Measurements from ENCODE around the gene POLN.

Gene POLN

GRCh38 chr4:2071912-2072867 is 169.7 kb downstream of the POLN start:
- Histone ChIP-seq H3K4me1 (ENCODE audit: control insufficient read depth, insufficient read depth, low read length) (no peaks in the 10 kb centered on the region), H3K27me3 (ENCODE audit: control insufficient read depth, insufficient read depth, low read length) (no peaks in the 10 kb centered on the region), H3K36me3 (ENCODE audit: control insufficient read depth, insufficient read depth, low read length) (no peaks in the 10 kb centered on the region), H3K27ac (ENCODE audit: low read depth, low read length) (no peak overlapping the region), H3K4me3 (ENCODE audit: low read length) (no peak overlapping the region), H3K9ac (ENCODE audit: low read length) (no peak overlapping the region)

GRCh38 chr4:2071252-2071911 is 170.5 kb downstream of the POLN start:
- Histone ChIP-seq H3K4me3 (ENCODE audit: low read length) (no peak overlapping the region), H3K9ac (ENCODE audit: low read length) (no peak overlapping the region), H3K27me3 (ENCODE audit: control insufficient read depth, insufficient read depth, low read length) (no peaks in the 10 kb centered on the region), H3K27ac (ENCODE audit: low read depth, low read length) (no peak overlapping the region), H3K4me1 (ENCODE audit: control insufficient read depth, insufficient read depth, low read length) (no peaks in the 10 kb centered on the region), H3K36me3 (ENCODE audit: control insufficient read depth, insufficient read depth, low read length) (no peaks in the 10 kb centered on the region)

DNA sequence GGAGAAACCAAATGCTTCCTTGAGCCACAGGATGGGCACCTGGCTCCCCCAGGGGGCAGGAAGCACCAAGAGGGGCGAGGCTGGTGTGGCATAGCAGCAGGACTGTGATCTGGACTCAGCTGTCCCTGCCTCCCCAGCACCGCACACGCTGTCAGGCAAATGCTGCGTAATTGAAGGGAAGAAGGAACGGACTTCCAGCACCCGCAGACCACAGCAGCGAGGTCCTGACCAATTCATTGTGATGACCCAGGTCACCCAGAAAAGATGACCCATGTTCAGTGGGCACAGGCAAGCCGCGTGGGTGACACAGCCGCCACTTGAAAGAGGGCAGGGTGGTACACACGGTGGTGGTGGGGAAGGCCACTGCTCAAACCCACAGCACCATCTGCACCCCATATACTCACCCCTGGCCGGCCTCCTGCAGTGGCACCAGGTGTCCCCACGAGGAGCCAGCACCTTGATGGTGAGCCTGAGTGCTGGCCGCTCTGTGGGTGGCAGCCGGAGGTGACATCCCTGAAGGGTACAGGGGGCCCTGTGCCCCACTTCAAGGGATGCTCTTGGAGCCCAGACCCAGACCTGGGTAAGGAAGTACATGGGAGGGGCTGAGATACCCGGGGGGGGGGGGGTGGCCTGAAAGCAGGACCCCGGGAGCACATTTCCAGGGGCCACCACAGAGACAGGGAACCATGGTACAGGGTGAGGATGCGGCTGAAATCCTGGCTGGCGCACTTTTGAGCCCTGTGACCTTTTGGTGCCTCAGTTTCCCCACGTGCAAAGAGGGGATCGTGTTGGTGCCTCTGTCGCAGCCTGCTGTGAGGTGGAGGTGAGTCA is 171.3 kb downstream of the POLN start:
- Histone ChIP-seq H3K27ac (ENCODE audit: low read depth, low read length) (no peak overlapping the region), H3K9ac (ENCODE audit: low read length) (no peak overlapping the region), H3K27me3 (ENCODE audit: control insufficient read depth, insufficient read depth, low read length) (no peaks in the 10 kb centered on the region)

DNA sequence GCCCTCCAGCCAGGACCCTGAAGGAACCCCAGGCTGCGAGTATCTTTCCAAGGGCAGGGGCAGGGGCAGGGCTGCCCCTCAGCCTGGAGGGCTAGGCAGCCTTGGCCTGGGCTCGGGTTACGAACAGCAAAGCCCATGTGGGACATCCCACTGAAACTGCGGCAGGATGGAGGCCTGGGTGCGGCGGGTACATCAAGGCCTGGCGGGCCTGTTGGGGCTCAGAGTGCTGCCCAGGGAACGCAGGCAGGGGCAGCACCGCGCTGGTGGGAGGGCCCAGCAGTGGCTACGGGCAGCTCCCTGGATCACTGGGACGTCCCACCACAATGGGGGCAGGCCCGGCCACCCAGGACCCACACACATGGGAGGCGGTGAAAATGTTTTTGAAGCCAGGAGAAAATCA is 171.9 kb downstream of the POLN start:
- no peaks in the 10 kb centered on the region for H3K27me3 ChIP-seq (ENCODE audit: control insufficient read depth, insufficient read depth, low read length)
- H3K9ac ChIP-seq (ENCODE audit: low read length): no peak overlapping the region
- H3K36me3 ChIP-seq (ENCODE audit: control insufficient read depth, insufficient read depth, low read length): no peaks in the 10 kb centered on the region
- no peaks in the 10 kb centered on the region for H3K4me1 ChIP-seq (ENCODE audit: control insufficient read depth, insufficient read depth, low read length)
- H3K4me3 ChIP-seq (ENCODE audit: low read length): no peak overlapping the region
- H3K27ac ChIP-seq (ENCODE audit: low read depth, low read length): no peak overlapping the region

More for the DNA sequence above, 171.3 kb downstream of the POLN start:
- no peak overlapping the region for H3K4me3 ChIP-seq (ENCODE audit: low read length)
- no peaks in the 10 kb centered on the region for H3K4me1 ChIP-seq (ENCODE audit: control insufficient read depth, insufficient read depth, low read length)
- no peaks in the 10 kb centered on the region for H3K36me3 ChIP-seq (ENCODE audit: control insufficient read depth, insufficient read depth, low read length)

DNA sequence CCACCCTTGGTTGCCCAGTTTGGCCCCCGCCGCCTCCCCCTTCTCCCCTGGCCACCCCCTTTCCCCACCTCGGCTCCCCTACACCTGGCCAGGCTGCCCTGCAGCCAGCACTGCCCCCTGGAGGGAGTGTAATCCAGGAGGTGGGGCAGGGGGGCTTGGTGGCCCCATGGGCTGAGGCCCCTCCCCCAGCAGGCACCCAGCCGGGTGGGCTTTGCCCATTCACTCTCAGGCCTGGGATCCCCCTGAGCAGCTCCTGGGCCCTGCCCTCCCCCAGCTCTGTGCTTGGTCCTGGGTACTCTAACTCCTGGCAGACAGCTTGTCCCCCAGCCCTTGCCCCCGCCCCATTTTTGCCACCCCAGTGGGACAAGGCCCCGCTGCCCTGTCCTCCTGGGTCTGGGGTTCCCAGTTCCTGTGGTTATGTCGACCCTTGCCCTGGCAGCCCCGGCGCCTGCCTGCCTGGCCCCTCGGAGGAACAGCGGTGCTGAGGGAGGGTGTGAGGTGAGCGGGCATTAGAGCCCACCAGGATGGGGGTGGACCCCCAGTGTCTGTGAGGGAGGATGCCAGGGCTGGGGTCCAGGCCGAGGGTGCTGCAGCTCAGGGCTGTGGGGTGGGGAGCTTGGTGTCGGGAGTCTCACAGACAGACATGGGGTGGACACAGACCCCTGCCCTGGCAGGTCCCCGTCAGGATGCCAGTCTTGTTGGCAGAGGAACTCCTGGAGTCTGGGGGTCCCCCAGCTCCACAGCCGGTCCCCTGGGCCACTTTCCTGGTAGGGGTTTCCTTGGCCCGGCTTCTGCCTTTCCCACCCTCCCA is 172.6 kb downstream of the POLN start:
- Histone ChIP-seq H3K4me3 (ENCODE audit: low read length) (no peak overlapping the region), H3K9ac (ENCODE audit: low read length) (no peak overlapping the region), H3K27me3 (ENCODE audit: control insufficient read depth, insufficient read depth, low read length) (peaks cover 3% of the 10 kb centered on the region), H3K4me1 (ENCODE audit: control insufficient read depth, insufficient read depth, low read length) (no peaks in the 10 kb centered on the region), H3K36me3 (ENCODE audit: control insufficient read depth, insufficient read depth, low read length) (no peaks in the 10 kb centered on the region), H3K27ac (ENCODE audit: low read depth, low read length) (no peak overlapping the region)

- Histone ChIP-seq H3K36me3 (ENCODE audit: control insufficient read depth, insufficient read depth, low read length) (no peaks in the 10 kb centered on the region), H3K4me3 (ENCODE audit: low read length) (no peak overlapping the region), H3K27me3 (ENCODE audit: control insufficient read depth, insufficient read depth, low read length) (peaks cover 3% of the 10 kb centered on the region), H3K9ac (ENCODE audit: low read length) (no peak overlapping the region), H3K27ac (ENCODE audit: low read depth, low read length) (no peak overlapping the region), H3K4me1 (ENCODE audit: control insufficient read depth, insufficient read depth, low read length) (no peaks in the 10 kb centered on the region)
Observed at GRCh38 chr4:2068566-2068965, 173.4 kb downstream of the POLN start.

- no peak overlapping the region for H3K27ac ChIP-seq (ENCODE audit: low read depth, low read length)
- H3K36me3 ChIP-seq (ENCODE audit: control insufficient read depth, insufficient read depth, low read length): no peaks in the 10 kb centered on the region
- no peaks in the 10 kb centered on the region for H3K4me1 ChIP-seq (ENCODE audit: control insufficient read depth, insufficient read depth, low read length)
- no peak overlapping the region for H3K4me3 ChIP-seq (ENCODE audit: low read length)
- peaks cover 3% of the 10 kb centered on the region for H3K27me3 ChIP-seq (ENCODE audit: control insufficient read depth, insufficient read depth, low read length)
- H3K9ac ChIP-seq (ENCODE audit: low read length): no peak overlapping the region
Observed at GRCh38 chr4:2068198-2068470, 173.8 kb downstream of the POLN start.

DNA sequence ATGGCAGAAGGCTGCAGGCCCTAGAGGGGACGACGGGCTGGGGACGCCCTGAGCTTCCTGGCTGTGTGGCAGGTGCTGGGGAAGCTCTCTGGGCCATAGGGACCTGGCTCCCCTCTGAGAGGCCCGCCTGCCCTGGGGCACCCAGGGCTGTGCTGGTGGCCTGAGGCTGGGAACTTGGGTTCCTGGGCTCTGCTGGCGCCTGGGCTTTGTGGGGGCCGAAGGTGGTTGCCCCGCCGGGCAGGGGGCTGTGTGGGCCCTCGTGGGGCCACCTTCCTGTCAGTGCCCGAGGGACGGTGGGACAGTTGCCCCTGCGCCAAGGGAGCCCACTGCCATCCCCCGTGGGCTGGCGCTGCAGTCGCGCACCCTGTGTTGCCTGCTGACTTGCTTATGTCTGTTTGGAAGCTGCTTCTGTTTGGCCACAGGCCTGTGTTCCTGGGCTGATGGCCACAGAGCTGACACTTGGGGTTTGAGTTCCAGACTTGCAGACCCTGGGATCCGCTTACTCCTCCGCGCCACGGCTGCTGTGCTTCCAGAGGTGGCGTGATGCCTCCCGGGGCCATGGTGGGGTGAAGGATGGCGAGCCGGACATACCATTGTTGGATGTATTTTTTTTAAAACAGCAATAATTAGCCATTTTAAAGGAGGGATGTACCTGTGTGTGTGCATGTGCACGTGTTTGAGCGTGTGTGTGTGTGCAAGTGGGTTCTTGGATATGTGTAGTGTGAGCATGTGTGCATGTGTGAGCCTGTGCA is 174.3 kb downstream of the POLN start:
- Histone ChIP-seq H3K27ac (ENCODE audit: low read depth, low read length) (no peak overlapping the region), H3K4me3 (ENCODE audit: low read length) (no peak overlapping the region), H3K9ac (ENCODE audit: low read length) (no peak overlapping the region), H3K4me1 (ENCODE audit: control insufficient read depth, insufficient read depth, low read length) (no peaks in the 10 kb centered on the region), H3K36me3 (ENCODE audit: control insufficient read depth, insufficient read depth, low read length) (no peaks in the 10 kb centered on the region), H3K27me3 (ENCODE audit: control insufficient read depth, insufficient read depth, low read length) (peaks cover 3% of the 10 kb centered on the region)

- Histone ChIP-seq H3K4me1 (ENCODE audit: control insufficient read depth, insufficient read depth, low read length) (no peaks in the 10 kb centered on the region), H3K36me3 (ENCODE audit: control insufficient read depth, insufficient read depth, low read length) (no peaks in the 10 kb centered on the region), H3K27ac (ENCODE audit: low read depth, low read length) (no peak overlapping the region), H3K27me3 (ENCODE audit: control insufficient read depth, insufficient read depth, low read length) (peaks cover 7% of the 10 kb centered on the region), H3K4me3 (ENCODE audit: low read length) (no peak overlapping the region), H3K9ac (ENCODE audit: low read length) (no peak overlapping the region)
Observed at GRCh38 chr4:2066571-2067445, 175.1 kb downstream of the POLN start.

GRCh38 chr4:2066011-2066551 is 175.8 kb downstream of the POLN start:
- H3K36me3 ChIP-seq (ENCODE audit: control insufficient read depth, insufficient read depth, low read length): no peaks in the 10 kb centered on the region
- no peak overlapping the region for H3K4me3 ChIP-seq (ENCODE audit: low read length)
- peaks cover 9% of the 10 kb centered on the region for H3K27me3 ChIP-seq (ENCODE audit: control insufficient read depth, insufficient read depth, low read length)
- no peaks in the 10 kb centered on the region for H3K4me1 ChIP-seq (ENCODE audit: control insufficient read depth, insufficient read depth, low read length)
- no peak overlapping the region for H3K9ac ChIP-seq (ENCODE audit: low read length)
- no peak overlapping the region for H3K27ac ChIP-seq (ENCODE audit: low read depth, low read length)
